ENCODE measurements around the gene IGFBP7.
A peak's percentile ranks its signal among the peaks of the same experiment; 100 is the strongest.

Gene IGFBP7

GRCh38 chr4:57109847-57110639 lies at the start of gene IGFBP7:
Gene IGFBP7 (minus strand): TSS chr4:57110385. CDS start chr4:57110351, 34 bp downstream.
- no peak for DNase-seq

- no peak for DNase-seq
These were observed 49.7 kb upstream of the IGFBP7 start for GRCh38 chr4:57159866-57160265.

GRCh38 chr4:57158762-57159161 lies 48.6 kb upstream of the IGFBP7 start:
- DNase-seq, result no peak

GRCh38 chr4:57158221-57158620 lies 48.0 kb upstream of the IGFBP7 start:
- no peak for DNase-seq

GRCh38 chr4:57157596-57158137 lies 47.5 kb upstream of the IGFBP7 start:
- no peak for DNase-seq

- DNase-seq, result no peak
These were observed 46.2 kb upstream of the IGFBP7 start for GRCh38 chr4:57156242-57156990.

- DNase-seq, result no peak
These were observed 44.7 kb upstream of the IGFBP7 start for GRCh38 chr4:57154926-57155325.

GRCh38 chr4:57154191-57154590 lies 44.0 kb upstream of the IGFBP7 start:
- peak; percentile 50 for DNase-seq

- no peak for DNase-seq
These were observed 43.0 kb upstream of the IGFBP7 start for GRCh38 chr4:57153207-57153606.

- no peak for DNase-seq
These were observed 41.3 kb upstream of the IGFBP7 start for GRCh38 chr4:57151481-57151880.

GRCh38 chr4:57149833-57150232 lies 39.6 kb upstream of the IGFBP7 start:
- DNase-seq, result no peak

GRCh38 chr4:57148831-57149505 lies 38.8 kb upstream of the IGFBP7 start:
- DNase-seq, result peak; percentile 76

GRCh38 chr4:57148177-57148576 lies 38.0 kb upstream of the IGFBP7 start:
- DNase-seq, result no peak

- peak; percentile 76 for DNase-seq
These were observed 37.3 kb upstream of the IGFBP7 start for GRCh38 chr4:57147335-57148060.

GRCh38 chr4:57146444-57146843 lies 36.3 kb upstream of the IGFBP7 start:
- DNase-seq, result no peak

- DNase-seq, result no peak
These were observed 34.3 kb upstream of the IGFBP7 start for GRCh38 chr4:57144466-57144865.

GRCh38 chr4:57139783-57140182 lies 29.6 kb upstream of the IGFBP7 start:
- no peak for DNase-seq

GRCh38 chr4:57137261-57137660 lies 27.1 kb upstream of the IGFBP7 start:
- DNase-seq, result no peak

GRCh38 chr4:57136281-57136680 lies 26.1 kb upstream of the IGFBP7 start:
- peak; percentile 30 for DNase-seq

- no peak for DNase-seq
These were observed 22.6 kb upstream of the IGFBP7 start for GRCh38 chr4:57132743-57133137.

- DNase-seq, result no peak
These were observed 21.9 kb upstream of the IGFBP7 start for GRCh38 chr4:57131849-57132742.

GRCh38 chr4:57129477-57129876 lies 19.3 kb upstream of the IGFBP7 start:
- no peak for DNase-seq

Data from fibroblast of skin of right quadriceps (primary cell).